Measurements from ENCODE around the gene PRUNE2.

Gene PRUNE2

DNA sequence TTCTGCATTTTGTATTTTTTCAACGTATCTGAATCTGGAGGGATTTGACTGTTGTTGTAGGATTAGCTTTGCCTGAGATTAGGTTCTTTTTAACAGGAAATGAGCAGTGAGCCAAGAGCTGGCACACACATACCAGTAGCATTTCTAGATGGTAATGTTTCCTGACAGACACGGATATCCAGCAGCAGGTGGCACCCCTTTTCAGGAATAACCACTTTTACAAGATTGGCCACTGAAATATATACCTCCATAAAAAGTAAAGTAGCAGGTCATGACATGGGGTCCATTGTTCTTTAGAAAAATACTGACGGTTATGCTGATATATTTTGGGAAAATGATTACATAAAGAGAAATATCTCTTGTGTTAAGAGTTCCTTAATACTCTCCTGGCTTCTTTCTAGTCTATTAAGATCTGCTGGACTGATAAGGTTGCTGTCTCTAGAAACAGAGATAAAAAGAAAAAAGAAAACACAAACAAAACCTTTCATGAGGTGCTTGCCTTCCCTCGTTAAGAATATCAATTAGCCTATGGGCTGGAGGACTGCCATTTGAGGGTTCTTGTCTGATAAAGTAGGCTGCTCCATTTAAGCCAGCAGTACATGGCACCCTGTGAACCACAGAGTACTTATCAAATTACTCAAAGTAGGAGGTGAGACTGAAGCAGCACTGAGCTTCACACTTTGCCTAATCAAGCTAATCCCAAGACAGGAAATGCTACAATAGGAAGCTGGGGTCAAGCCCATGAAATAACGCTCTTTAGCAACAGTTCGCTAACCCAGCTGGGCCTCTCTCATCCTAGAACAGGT, 243.2 kb downstream of the PRUNE2 start:
- no peaks in the 10 kb centered on the region for H3K36me3 ChIP-seq (ENCODE audit: insufficient read depth, low read length)
- no peak overlapping the region for H3K27ac ChIP-seq
- no peaks in the 10 kb centered on the region for H3K9me3 ChIP-seq (ENCODE audit: low read depth, low read length)
- TF ChIP-seq FOXP2 (optimal IDR thresholded peaks at IDR 0.05; ENCODE audit: control extremely low read depth, extremely low read length, insufficient read depth) = no peak
- TF ChIP-seq EZH2 (IDR thresholded peaks at IDR 0.05) = no peak
- TF ChIP-seq POLR2AphosphoS5 (IDR thresholded peaks at IDR 0.05; ENCODE audit: borderline replicate concordance, low read depth, low read length) = no peak
- no peak overlapping the region for H3K9ac ChIP-seq (ENCODE audit: insufficient read length)
- no peak for DNase-seq (ENCODE audit: low read depth, low spot score)
- H3K4me3 ChIP-seq = no peak overlapping the region

GRCh38 chr9:76658510-76659231, 247.2 kb downstream of the PRUNE2 start:
- H3K4me3 ChIP-seq = no peak overlapping the region
- no peak overlapping the region for H3K9ac ChIP-seq (ENCODE audit: insufficient read length)
- H3K27ac ChIP-seq = no peak overlapping the region
- H3K9me3 ChIP-seq (ENCODE audit: low read depth, low read length) = no peaks in the 10 kb centered on the region
- no peaks in the 10 kb centered on the region for H3K36me3 ChIP-seq (ENCODE audit: insufficient read depth, low read length)
- no peak for TF ChIP-seq POLR2AphosphoS5 (IDR thresholded peaks at IDR 0.05; ENCODE audit: borderline replicate concordance, low read depth, low read length)
- no peak for TF ChIP-seq FOXP2 (optimal IDR thresholded peaks at IDR 0.05; ENCODE audit: control extremely low read depth, extremely low read length, insufficient read depth)
- no peak for TF ChIP-seq EZH2 (IDR thresholded peaks at IDR 0.05)
- DNase-seq (ENCODE audit: low read depth, low spot score) = no peak

GRCh38 chr9:76657265-76657664, 248.6 kb downstream of the PRUNE2 start:
- Histone ChIP-seq H3K36me3 (ENCODE audit: insufficient read depth, low read length) (no peaks in the 10 kb centered on the region), H3K9me3 (ENCODE audit: low read depth, low read length) (no peaks in the 10 kb centered on the region), H3K4me3 (no peak overlapping the region), H3K9ac (ENCODE audit: insufficient read length) (no peak overlapping the region), H3K27ac (no peak overlapping the region)
- TF ChIP-seq POLR2AphosphoS5 (IDR thresholded peaks at IDR 0.05; ENCODE audit: borderline replicate concordance, low read depth, low read length) (no peak), FOXP2 (optimal IDR thresholded peaks at IDR 0.05; ENCODE audit: control extremely low read depth, extremely low read length, insufficient read depth) (no peak), EZH2 (IDR thresholded peaks at IDR 0.05) (no peak)
- DNase-seq (ENCODE audit: low read depth, low spot score) = no peak

DNA sequence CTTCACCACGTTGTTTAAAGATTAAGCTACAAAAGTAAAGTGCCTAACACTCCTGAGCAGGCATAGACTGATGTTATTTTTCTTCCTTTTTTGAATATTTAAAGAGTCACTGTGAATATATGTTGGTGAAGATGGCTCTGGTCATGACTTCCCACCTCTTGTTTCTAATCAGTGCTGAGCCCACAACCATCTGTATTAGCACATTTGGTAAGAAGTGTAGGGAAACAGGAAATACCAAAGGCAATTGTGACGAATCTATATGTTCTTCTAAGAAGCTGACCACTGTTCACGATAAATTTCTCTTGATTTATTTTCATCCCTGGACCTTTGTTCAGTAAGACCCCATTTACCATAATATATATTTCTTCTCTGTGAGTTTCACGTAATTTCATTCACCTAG, 249.9 kb downstream of the PRUNE2 start:
- H3K4me3 ChIP-seq = no peak overlapping the region
- H3K9me3 ChIP-seq (ENCODE audit: low read depth, low read length) = no peaks in the 10 kb centered on the region
- no peak overlapping the region for H3K27ac ChIP-seq
- DNase-seq (ENCODE audit: low read depth, low spot score) = no peak
- no peaks in the 10 kb centered on the region for H3K36me3 ChIP-seq (ENCODE audit: insufficient read depth, low read length)
- TF ChIP-seq POLR2AphosphoS5 (IDR thresholded peaks at IDR 0.05; ENCODE audit: borderline replicate concordance, low read depth, low read length) = no peak
- no peak for TF ChIP-seq FOXP2 (optimal IDR thresholded peaks at IDR 0.05; ENCODE audit: control extremely low read depth, extremely low read length, insufficient read depth)
- no peak for TF ChIP-seq EZH2 (IDR thresholded peaks at IDR 0.05)
- H3K9ac ChIP-seq (ENCODE audit: insufficient read length) = no peak overlapping the region

- no peak for DNase-seq (ENCODE audit: low read depth, low spot score)
- Histone ChIP-seq H3K4me3 (no peak overlapping the region), H3K9me3 (ENCODE audit: low read depth, low read length) (no peaks in the 10 kb centered on the region), H3K27ac (no peak overlapping the region), H3K36me3 (ENCODE audit: insufficient read depth, low read length) (no peaks in the 10 kb centered on the region), H3K9ac (ENCODE audit: insufficient read length) (no peak overlapping the region)
- TF ChIP-seq FOXP2 (optimal IDR thresholded peaks at IDR 0.05; ENCODE audit: control extremely low read depth, extremely low read length, insufficient read depth) = no peak
- no peak for TF ChIP-seq POLR2AphosphoS5 (IDR thresholded peaks at IDR 0.05; ENCODE audit: borderline replicate concordance, low read depth, low read length)
- no peak for TF ChIP-seq EZH2 (IDR thresholded peaks at IDR 0.05)
Observed at GRCh38 chr9:76655121-76655541, 250.8 kb downstream of the PRUNE2 start.

- no peak for DNase-seq (ENCODE audit: low read depth, low spot score)
- Histone ChIP-seq H3K4me3 (no peak overlapping the region), H3K9ac (ENCODE audit: insufficient read length) (no peak overlapping the region), H3K27ac (no peak overlapping the region), H3K9me3 (ENCODE audit: low read depth, low read length) (no peaks in the 10 kb centered on the region), H3K36me3 (ENCODE audit: insufficient read depth, low read length) (no peaks in the 10 kb centered on the region)
- no peak for TF ChIP-seq POLR2AphosphoS5 (IDR thresholded peaks at IDR 0.05; ENCODE audit: borderline replicate concordance, low read depth, low read length)
- TF ChIP-seq FOXP2 (optimal IDR thresholded peaks at IDR 0.05; ENCODE audit: control extremely low read depth, extremely low read length, insufficient read depth) = no peak
- TF ChIP-seq EZH2 (IDR thresholded peaks at IDR 0.05) = no peak
Observed at GRCh38 chr9:76654575-76654974, 251.3 kb downstream of the PRUNE2 start.

GRCh38 chr9:76654051-76654461, 251.9 kb downstream of the PRUNE2 start:
- DNase-seq (ENCODE audit: low read depth, low spot score) = no peak
- Histone ChIP-seq H3K9ac (ENCODE audit: insufficient read length) (no peak overlapping the region), H3K4me3 (no peak overlapping the region), H3K9me3 (ENCODE audit: low read depth, low read length) (no peaks in the 10 kb centered on the region), H3K27ac (no peak overlapping the region), H3K36me3 (ENCODE audit: insufficient read depth, low read length) (no peaks in the 10 kb centered on the region)
- TF ChIP-seq FOXP2 (optimal IDR thresholded peaks at IDR 0.05; ENCODE audit: control extremely low read depth, extremely low read length, insufficient read depth) (no peak), EZH2 (IDR thresholded peaks at IDR 0.05) (no peak), POLR2AphosphoS5 (IDR thresholded peaks at IDR 0.05; ENCODE audit: borderline replicate concordance, low read depth, low read length) (no peak)

GRCh38 chr9:76652894-76653293, 253.0 kb downstream of the PRUNE2 start:
- Histone ChIP-seq H3K9me3 (ENCODE audit: low read depth, low read length) (no peaks in the 10 kb centered on the region), H3K4me3 (no peak overlapping the region), H3K9ac (ENCODE audit: insufficient read length) (no peak overlapping the region), H3K36me3 (ENCODE audit: insufficient read depth, low read length) (no peaks in the 10 kb centered on the region), H3K27ac (no peak overlapping the region)
- DNase-seq (ENCODE audit: low read depth, low spot score) = no peak
- TF ChIP-seq EZH2 (IDR thresholded peaks at IDR 0.05) = no peak
- no peak for TF ChIP-seq POLR2AphosphoS5 (IDR thresholded peaks at IDR 0.05; ENCODE audit: borderline replicate concordance, low read depth, low read length)
- TF ChIP-seq FOXP2 (optimal IDR thresholded peaks at IDR 0.05; ENCODE audit: control extremely low read depth, extremely low read length, insufficient read depth) = no peak
